Measurements from ENCODE around the gene TMEM59L. TPM values are rescaled to one million over a fixed set of nuclear protein-coding genes. Genes with fewer than 3 reads are reported as not detected.
A peak's percentile ranks its signal among the peaks of the same experiment; 100 is the strongest.

Gene TMEM59L
- total and polyA plus RNA-seq, 3 donors from 2014 or later: 4.3 to 7.0 (median 4.5) TPM

GRCh38 chr19:18603958-18604819, 8.5 kb upstream of the TMEM59L start:
- intact Hi-C loops (cut with DNase I; ENCODE audit: low total_unique reads): no loop called here
- H3K4me1 ChIP-seq: peaks cover 9% of the 10 kb centered on the region
- DNase-seq: no peak
- H3K27ac ChIP-seq: no peak overlapping the region
- no peaks in the 10 kb centered on the region for H3K9me3 ChIP-seq
- no peaks in the 10 kb centered on the region for H3K36me3 ChIP-seq (ENCODE audit: low read depth, missing control alignments)
- no peaks in the 10 kb centered on the region for H3K27me3 ChIP-seq
- no peak overlapping the region for H3K4me3 ChIP-seq
- TF ChIP-seq CTCF (IDR thresholded peaks at IDR 0.05): no peak
- no peak for TF ChIP-seq POLR2A (IDR thresholded peaks at IDR 0.05)
- WGBS, 2 donors: 43 to 45% methylated on average over 14 to 22 of the region's 26 CpGs

GRCh38 chr19:18604820-18605159, 7.9 kb upstream of the TMEM59L start:
- TF ChIP-seq POLR2A (IDR thresholded peaks at IDR 0.05) (no peak), CTCF (IDR thresholded peaks at IDR 0.05) (no peak)
- peaks cover 9% of the 10 kb centered on the region for H3K4me1 ChIP-seq
- no peak overlapping the region for H3K27ac ChIP-seq
- H3K9me3 ChIP-seq: no peaks in the 10 kb centered on the region
- WGBS, 2 donors: 22 to 37% methylated on average over 10 of the region's 10 CpGs
- H3K4me3 ChIP-seq: no peak overlapping the region
- no peaks in the 10 kb centered on the region for H3K36me3 ChIP-seq (ENCODE audit: low read depth, missing control alignments)
- DNase-seq: no peak
- intact Hi-C loops (cut with DNase I; ENCODE audit: low total_unique reads): no loop called here
- H3K27me3 ChIP-seq: no peaks in the 10 kb centered on the region

DNA sequence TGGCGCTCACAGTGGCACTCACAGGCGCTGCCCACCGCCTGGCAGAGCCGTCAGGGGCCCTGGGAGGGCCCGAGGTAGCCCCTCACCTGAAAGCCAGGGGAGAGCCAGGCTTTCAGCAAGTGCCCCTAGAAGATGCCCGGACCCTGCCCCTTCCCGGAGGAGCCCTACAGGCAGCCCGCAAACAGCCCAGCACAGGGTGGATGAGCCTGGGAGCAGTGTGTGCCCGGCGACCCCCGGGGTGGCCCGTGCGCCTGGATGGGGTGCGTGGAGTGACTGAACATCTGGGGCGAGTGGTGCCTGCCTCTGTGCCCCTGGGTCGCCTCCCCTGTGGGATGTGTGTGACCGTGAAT, 7.5 kb upstream of the TMEM59L start:
- WGBS, 2 donors: 12 to 17% methylated on average over 14 to 17 of the region's 17 CpGs
- H3K9me3 ChIP-seq: no peaks in the 10 kb centered on the region
- H3K36me3 ChIP-seq (ENCODE audit: low read depth, missing control alignments): no peaks in the 10 kb centered on the region
- no peak for TF ChIP-seq POLR2A (IDR thresholded peaks at IDR 0.05)
- TF ChIP-seq CTCF (IDR thresholded peaks at IDR 0.05): no peak
- peaks cover 9% of the 10 kb centered on the region for H3K4me1 ChIP-seq
- no peak overlapping the region for H3K4me3 ChIP-seq
- H3K27me3 ChIP-seq: no peaks in the 10 kb centered on the region
- no peak overlapping the region for H3K27ac ChIP-seq
- intact Hi-C loops (cut with DNase I; ENCODE audit: low total_unique reads): no loop called here
- DNase-seq: no peak

DNA sequence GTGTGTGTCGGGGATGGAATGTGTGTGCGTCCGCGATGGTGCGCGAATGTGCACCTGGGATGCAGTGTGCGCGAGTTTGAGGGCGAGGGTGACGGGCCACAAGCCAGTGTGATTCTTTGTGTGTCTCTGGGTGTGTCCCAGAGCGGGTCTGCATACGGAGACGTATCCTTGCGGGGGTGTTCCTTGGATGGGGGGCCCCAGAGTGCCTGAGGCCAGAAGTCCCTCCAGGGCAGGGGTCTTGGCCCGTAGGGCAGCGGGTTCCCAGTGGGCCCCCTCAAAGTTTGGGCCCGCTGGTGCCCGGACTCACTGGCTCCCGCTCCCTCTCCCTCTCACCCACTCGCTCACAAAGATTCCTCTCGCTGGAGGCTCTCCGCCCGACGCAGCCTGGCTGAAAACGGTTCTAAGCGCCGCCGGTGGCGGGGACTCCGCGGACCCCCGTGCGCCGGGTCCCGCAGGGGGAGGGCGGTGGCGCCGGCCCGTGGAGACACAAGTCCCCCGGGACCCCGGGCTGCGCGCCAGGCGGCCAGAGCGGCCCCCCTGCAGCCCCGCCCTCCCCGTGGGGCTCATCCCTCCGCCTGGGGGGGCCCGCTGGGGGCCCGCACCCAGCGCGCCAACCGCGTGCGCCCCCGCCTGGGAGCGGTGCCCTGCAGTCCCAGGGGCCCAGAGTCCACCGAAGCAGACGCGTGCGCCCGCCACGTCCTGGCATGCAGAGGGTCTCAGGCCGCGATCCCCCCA, 7.0 kb upstream of the TMEM59L start:
- no peak overlapping the region for H3K27ac ChIP-seq

More for the DNA sequence above, 7.0 kb upstream of the TMEM59L start:
- Histone ChIP-seq H3K4me1 (peaks cover 9% of the 10 kb centered on the region), H3K4me3 (peak overlapping the region; percentile 6 to 36), H3K27me3 (no peaks in the 10 kb centered on the region), H3K36me3 (ENCODE audit: low read depth, missing control alignments) (no peaks in the 10 kb centered on the region), H3K9me3 (no peaks in the 10 kb centered on the region)
- TF ChIP-seq CTCF (IDR thresholded peaks at IDR 0.05): no peak
- 2 to 5% methylated on average over 10 to 36 of the region's 65 CpGs for WGBS, 2 donors
- no peak for DNase-seq
- intact Hi-C loops (cut with DNase I; ENCODE audit: low total_unique reads): no loop called here
